Endothelial cell of umbilical vein (primary cell): ENCODE data around the gene CBY2. TPM values are rescaled to one million over a fixed set of nuclear protein-coding genes. Genes with fewer than 3 reads are reported as not detected.

ENCODE experiments used
- BruUV-seq: library from RNA; stranded (reverse); fragments of 400-500 nt; replicated peaks from 2 replicates; lab custom pipeline; 2021; lab: Mats Ljungman, UMichigan
- CTCF ChIA-PET: fragments of 300-600, 350-600 bp; sonication (Branson Sonifier 250); formaldehyde crosslinking; loops from one replicate; lab custom pipeline; 2021; ENCODE audit warnings: antibody characterized with exemption, inconsistent platforms; lab: Charles Lee
- POLR2A ChIA-PET: fragments of 300-600, 350-600 bp; sonication (Branson Sonifier 250); formaldehyde crosslinking; loops from one replicate; lab custom pipeline; 2021; ENCODE audit warnings: antibody characterized with exemption, inconsistent platforms; lab: Charles Lee
- DNase-seq: peaks from one replicate; pipeline ENCODE4 v3.0.0-alpha.2; 2011; ENCODE audit warnings: low read depth, low spot score
- FAIRE-seq: peaks from 2 replicates; lab custom pipeline; 2011; peaks lifted over from hg19 to GRCh38; lab: Jason Lieb, UNC
- H2AFZ ChIP-seq: 2 replicates; pipeline ENCODE4 v1.6.0; 2012; ENCODE audit warnings: low read depth, low read length, control low read depth, inconsistent platforms
- H3K27ac ChIP-seq: 2 replicates; pipeline ENCODE4 v1.5.1; 2011; ENCODE audit warnings: low read depth, mild to moderate bottlenecking, control low read depth, low read length, moderate library complexity; ENCODE audit not compliant: insufficient read depth
- H3K27me3 ChIP-seq, 2 experiments: 2 replicates each; pipeline versions ENCODE4 v1.6.0 to v1.6.1; 2011; ENCODE audit warnings: low read length in 2 of 2, mixed read lengths in 1 of 2; ENCODE audit not compliant: control insufficient read depth in 2 of 2, insufficient read depth in 2 of 2
- H3K36me3 ChIP-seq, 2 experiments: 2 replicates in 1 of 2; 3 replicates in 1 of 2; pipeline ENCODE4 v1.5.1; 2011; ENCODE audit warnings: low read length in 2 of 2, mild to moderate bottlenecking in 1 of 2, moderate library complexity in 1 of 2; ENCODE audit not compliant: control insufficient read depth in 2 of 2, insufficient read depth in 2 of 2; ENCODE audit errors: extremely low read depth in 1 of 2
- H3K4me1 ChIP-seq: 3 replicates; pipeline ENCODE4 v1.5.1; 2011; ENCODE audit warnings: mild to moderate bottlenecking, low read length; ENCODE audit not compliant: control insufficient read depth, insufficient read depth; ENCODE audit errors: extremely low read depth
- H3K4me2 ChIP-seq: 2 replicates; pipeline ENCODE4 v1.6.1; 2011; ENCODE audit warnings: low read length, control low read depth, mixed read lengths; ENCODE audit not compliant: insufficient read depth
- H3K4me3 ChIP-seq, 3 experiments: fragments of 200-600 bp in 1 of 3; sonication (generic), shearing (Covaris generic) in 1 of 3; replicated peaks in 1 of 3; 2 replicates each; pipeline ENCODE4 v1.5.1; 2011 to 2016; ENCODE audit warnings: control low read depth in 3 of 3, low read length in 3 of 3, mild to moderate bottlenecking in 2 of 3, inconsistent platforms in 1 of 3, low read depth in 1 of 3, moderate library complexity in 1 of 3; ENCODE audit not compliant: insufficient read depth in 1 of 3
- H3K79me2 ChIP-seq: 2 replicates; pipeline ENCODE4 v1.6.0; 2012; ENCODE audit warnings: low read length, inconsistent platforms; ENCODE audit not compliant: control insufficient read depth, insufficient read depth
- H3K9ac ChIP-seq: replicated peaks from 2 replicates; pipeline ENCODE3; 2011; ENCODE audit warnings: low read length, control low read depth; ENCODE audit not compliant: insufficient read depth; ENCODE audit errors: extremely low read depth
- H3K9me1 ChIP-seq: replicated peaks from 3 replicates; pipeline ENCODE4 v1.6.0; 2011; ENCODE audit warnings: mild to moderate bottlenecking, low read length; ENCODE audit not compliant: control insufficient read depth, insufficient read depth; ENCODE audit errors: extremely low read depth
- H3K9me3 ChIP-seq: replicated peaks from 2 replicates; pipeline ENCODE4 v1.5.1; 2012; ENCODE audit warnings: low read length, inconsistent platforms; ENCODE audit not compliant: control insufficient read depth, insufficient read depth
- H4K20me1 ChIP-seq: replicated peaks from 2 replicates; pipeline ENCODE3; 2011; ENCODE audit warnings: mild to moderate bottlenecking, low read length; ENCODE audit not compliant: control insufficient read depth, insufficient read depth; ENCODE audit errors: extremely low read depth
- CTCF ChIP-seq, 2 donors: IDR thresholded peaks; 1 replicate in 1 of 2; 2 replicates in 1 of 2; pipeline ENCODE4 v1.5.1; 2011; ENCODE audit warnings: low read length in 2 of 2, mild to moderate bottlenecking in 2 of 2, moderate library complexity in 2 of 2, control low read depth in 1 of 2, inconsistent platforms in 1 of 2, low read depth in 1 of 2; ENCODE audit not compliant: insufficient read depth in 1 of 2; ENCODE audit errors: extremely low read depth in 1 of 2
- FOS ChIP-seq: IDR thresholded peaks from 2 replicates; pipeline ENCODE4 v1.6.1; 2011; ENCODE audit warnings: mild to moderate bottlenecking, low read length, moderate library complexity, borderline replicate concordance; ENCODE audit not compliant: insufficient read depth
- GATA2 ChIP-seq: IDR thresholded peaks from 2 replicates; pipeline ENCODE4 v1.7.0; 2011; ENCODE audit warnings: low read depth, mild to moderate bottlenecking, moderate library complexity, mixed read lengths, low read length; ENCODE audit not compliant: insufficient read length, insufficient read depth
- JUN ChIP-seq: IDR thresholded peaks from 2 replicates; pipeline ENCODE4 v1.6.1; 2011; ENCODE audit warnings: borderline replicate concordance, low read depth; ENCODE audit not compliant: insufficient read length, insufficient read depth
- MYC ChIP-seq: IDR thresholded peaks from one replicate; pipeline ENCODE4 v1.6.1; 2011; ENCODE audit warnings: mild to moderate bottlenecking, low read depth, low read length
- POLR2A ChIP-seq: IDR thresholded peaks from 2 replicates; pipeline ENCODE4 v1.6.1; 2012; ENCODE audit warnings: low read depth, mild to moderate bottlenecking, control low read depth, low read length
- POLR2AphosphoS5 ChIP-seq: IDR thresholded peaks from 2 replicates; pipeline ENCODE4 v1.6.1; 2012; ENCODE audit warnings: low read depth, mild to moderate bottlenecking, control low read depth, low read length, moderate library complexity; ENCODE audit not compliant: insufficient read depth
- dilution Hi-C: fragments of 300-500 bp; cut with MboI; formaldehyde crosslinking; loops from one replicate; pipeline ENCODE4 v1.15.0; 2019; ENCODE audit warnings: low sequenced_read_pairs; ENCODE audit not compliant: extremely low pct_ligation_motif_present
- intact Hi-C: fragments of 100-400 bp; cut with micrococcal nuclease; formaldehyde crosslinking; loops from one replicate; pipeline ENCODE4 v1.10.0; 2022
- polyA plus RNA-seq, 4 experiments: library from polyadenylated mRNA; depleted of rRNA in 3 of 4; stranded (reverse) in 3 of 4; unstranded in 1 of 4; fragments of >200 nt; gene quantifications; 2 replicates each; pipeline versions ENCODE4 v1.2.1 to v1.2.3, GENCODE V29; 2011 to 2012; ENCODE audit warnings: missing spikeins in 1 of 4
- total RNA-seq: library from RNA; stranded (reverse); gene quantifications from 2 replicates; pipeline ENCODE4 v1.2.3, GENCODE V29; 2021

The CBY2 gene
- total and polyA plus RNA-seq, 2 donors (not counting 3 experiments of a cell fraction or from before 2014, with no cell fraction given): not detected

GRCh38 chr13:45696610-45697226 is 5.4 kb upstream of the CBY2 start:
- no peak overlapping the region for H3K4me3 ChIP-seq
- H3K27ac ChIP-seq: no peak overlapping the region
- no peak overlapping the region for H3K4me2 ChIP-seq
- no peak overlapping the region for H3K9ac ChIP-seq
- H3K9me1 ChIP-seq: no peaks in the 10 kb centered on the region
- no peaks in the 10 kb centered on the region for H3K9me3 ChIP-seq
- ChIA-PET POLR2A (no interaction called here), CTCF (interaction anchor here (1.7 kb wide), 1 partner anchor 23 kb away, joined by 4 read pairs; no protein-coding TSS in a partner anchor)
- no peaks in the 10 kb centered on the region for H4K20me1 ChIP-seq
- no peak overlapping the region for H2AFZ ChIP-seq
- DNase-seq: no peak
- BruUV-seq: no TSS peak
- no peak for FAIRE-seq
- dilution Hi-C loops: no loop called here
- TF ChIP-seq JUN (no peak), MYC (no peak), FOS (no peak), POLR2A (no peak), CTCF (IDR thresholded peaks at IDR 0.05; ENCODE audit: extremely low read depth in 1 of 2, insufficient read depth in 1 of 2, low read depth in 1 of 2, low read length in 2 of 2) (no peak), GATA2 (no peak), POLR2AphosphoS5 (no peak)
- intact Hi-C loops: no loop called here
- H3K36me3 ChIP-seq: no peaks in the 10 kb centered on the region
- peaks cover 0 to 5% of the 10 kb centered on the region in 2 experiments for H3K27me3 ChIP-seq
- H3K79me2 ChIP-seq: no peaks in the 10 kb centered on the region
- H3K4me1 ChIP-seq: no peaks in the 10 kb centered on the region
